Loucy (cell line): ENCODE results near the gene MACROD2.

Experiments
- H2AFZ ChIP-seq: fragments of 200-600 bp; sonication (generic); 2 replicates; pipeline ENCODE4 v1.6.0; 2016; ENCODE audit warnings: antibody characterized with exemption, mild to moderate bottlenecking, low read length, moderate library complexity
- H3F3A ChIP-seq: fragments of 200-600 bp; 2 replicates; pipeline ENCODE4 v1.6.0; 2016; ENCODE audit warnings: antibody characterized with exemption, low read depth, mild to moderate bottlenecking
- H3K27me3 ChIP-seq: fragments of 200-600 bp; sonication (generic); 2 replicates; pipeline ENCODE4 v1.6.1; 2014; ENCODE audit warnings: low read length, mild to moderate bottlenecking; ENCODE audit not compliant: insufficient read depth, poor library complexity, severe bottlenecking
- H3K36me3 ChIP-seq: fragments of 200-600 bp; sonication (generic); 2 replicates; pipeline ENCODE4 v1.6.1; 2016; ENCODE audit warnings: low read length; ENCODE audit not compliant: insufficient read depth
- H3K4me1 ChIP-seq: fragments of 200-600 bp; sonication (generic); 2 replicates; pipeline ENCODE4 v1.5.1; 2014; ENCODE audit warnings: low read length, mild to moderate bottlenecking; ENCODE audit not compliant: insufficient read depth, poor library complexity, severe bottlenecking
- H3K4me2 ChIP-seq: fragments of 200-600 bp; sonication (generic); 2 replicates; pipeline ENCODE4 v1.6.0; 2014; ENCODE audit warnings: antibody characterized with exemption, low read length, low read depth, mild to moderate bottlenecking; ENCODE audit not compliant: poor library complexity, severe bottlenecking
- H3K4me3 ChIP-seq: fragments of 200-600 bp; sonication (generic); 2 replicates; pipeline ENCODE4 v1.5.1; 2014; ENCODE audit warnings: low read length, mild to moderate bottlenecking, mixed read lengths; ENCODE audit not compliant: poor library complexity, severe bottlenecking
- H3K79me2 ChIP-seq: fragments of 200-600 bp; sonication (generic); 2 replicates; pipeline ENCODE4 v1.6.1; 2014; ENCODE audit warnings: low read length; ENCODE audit not compliant: insufficient read depth
- H3K9ac ChIP-seq: fragments of 200-600 bp; sonication (generic); 2 replicates; pipeline ENCODE4 v1.6.0; 2014; ENCODE audit warnings: mild to moderate bottlenecking, low read depth, low read length, moderate library complexity; ENCODE audit not compliant: poor library complexity, severe bottlenecking
- H3K9me2 ChIP-seq: fragments of 200-600 bp; sonication (generic); replicated peaks from 2 replicates; pipeline ENCODE4 v1.6.1; 2016; ENCODE audit warnings: low read depth, low read length, mixed read lengths
- H3K9me3 ChIP-seq: fragments of 200-600 bp; sonication (generic); 2 replicates; pipeline ENCODE4 v1.6.1; 2014; ENCODE audit warnings: mild to moderate bottlenecking, antibody characterized with exemption, low read length, low read depth; ENCODE audit not compliant: insufficient read depth
- H4K20me1 ChIP-seq: fragments of 200-600 bp; sonication (generic); 2 replicates; pipeline ENCODE4 v1.6.0; 2014; ENCODE audit warnings: antibody characterized with exemption, low read length, mild to moderate bottlenecking; ENCODE audit not compliant: insufficient read depth, poor library complexity, severe bottlenecking
- EZH2phosphoT487 ChIP-seq: fragments of 200-600 bp; IDR thresholded peaks from 2 replicates; pipeline ENCODE4 v1.6.1; 2018; ENCODE audit warnings: antibody characterized with exemption, mild to moderate bottlenecking, moderate library complexity, borderline replicate concordance
- TF ChIP-seq, protein P1 (sequence below): fragments of 200-600 bp; sonication (generic); conservative IDR thresholded peaks from 2 replicates; pipeline ENCODE4 v1.5.1; 2014; ENCODE audit warnings: mild to moderate bottlenecking, antibody characterized with exemption, low read length

MACROD2 gene

DNA sequence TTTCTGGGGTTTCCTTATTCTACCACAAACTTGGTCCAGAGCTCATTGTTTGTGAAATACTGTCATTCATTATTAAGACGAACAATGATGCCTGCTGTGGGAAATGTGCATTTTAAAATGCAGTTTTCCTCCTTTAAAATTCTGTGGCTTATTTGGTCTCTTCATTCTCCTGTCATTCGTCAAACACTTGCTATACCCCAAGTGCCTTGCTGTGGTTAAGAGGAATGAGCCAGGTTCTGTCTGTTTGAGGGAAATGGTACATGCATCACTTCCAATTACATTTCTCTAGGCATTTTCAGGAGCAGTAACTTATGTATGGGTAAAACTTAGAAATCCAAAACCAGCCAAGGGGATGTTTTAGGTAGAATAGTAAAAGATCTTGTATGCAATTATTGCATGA is 1490.2 kb downstream of the MACROD2 start:
- Histone ChIP-seq H3K4me1 (no peaks in the 10 kb centered on the region), H3F3A (no peaks in the 10 kb centered on the region), H3K4me2 (no peak overlapping the region), H3K79me2 (no peaks in the 10 kb centered on the region), H3K9me2 (no peaks in the 10 kb centered on the region), H3K9ac (no peak overlapping the region), H3K9me3 (no peaks in the 10 kb centered on the region), H3K36me3 (no peaks in the 10 kb centered on the region), H2AFZ (no peak overlapping the region), H3K27me3 (no peaks in the 10 kb centered on the region), H4K20me1 (no peaks in the 10 kb centered on the region), H3K4me3 (no peak overlapping the region)
- no peak for TF ChIP-seq EZH2phosphoT487
- TF ChIP-seq, protein P1, sequence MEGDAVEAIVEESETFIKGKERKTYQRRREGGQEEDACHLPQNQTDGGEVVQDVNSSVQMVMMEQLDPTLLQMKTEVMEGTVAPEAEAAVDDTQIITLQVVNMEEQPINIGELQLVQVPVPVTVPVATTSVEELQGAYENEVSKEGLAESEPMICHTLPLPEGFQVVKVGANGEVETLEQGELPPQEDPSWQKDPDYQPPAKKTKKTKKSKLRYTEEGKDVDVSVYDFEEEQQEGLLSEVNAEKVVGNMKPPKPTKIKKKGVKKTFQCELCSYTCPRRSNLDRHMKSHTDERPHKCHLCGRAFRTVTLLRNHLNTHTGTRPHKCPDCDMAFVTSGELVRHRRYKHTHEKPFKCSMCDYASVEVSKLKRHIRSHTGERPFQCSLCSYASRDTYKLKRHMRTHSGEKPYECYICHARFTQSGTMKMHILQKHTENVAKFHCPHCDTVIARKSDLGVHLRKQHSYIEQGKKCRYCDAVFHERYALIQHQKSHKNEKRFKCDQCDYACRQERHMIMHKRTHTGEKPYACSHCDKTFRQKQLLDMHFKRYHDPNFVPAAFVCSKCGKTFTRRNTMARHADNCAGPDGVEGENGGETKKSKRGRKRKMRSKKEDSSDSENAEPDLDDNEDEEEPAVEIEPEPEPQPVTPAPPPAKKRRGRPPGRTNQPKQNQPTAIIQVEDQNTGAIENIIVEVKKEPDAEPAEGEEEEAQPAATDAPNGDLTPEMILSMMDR = no peak

- H3K4me3 ChIP-seq = no peak overlapping the region
- no peaks in the 10 kb centered on the region for H3K27me3 ChIP-seq
- no peaks in the 10 kb centered on the region for H4K20me1 ChIP-seq
- no peak overlapping the region for H3K4me2 ChIP-seq
- TF ChIP-seq EZH2phosphoT487 = no peak
- H3F3A ChIP-seq = no peaks in the 10 kb centered on the region
- H3K9me2 ChIP-seq = no peaks in the 10 kb centered on the region
- H3K9me3 ChIP-seq = no peaks in the 10 kb centered on the region
- no peaks in the 10 kb centered on the region for H3K36me3 ChIP-seq
- no peaks in the 10 kb centered on the region for H3K79me2 ChIP-seq
- no peak overlapping the region for H3K9ac ChIP-seq
- no peaks in the 10 kb centered on the region for H3K4me1 ChIP-seq
- no peak overlapping the region for H2AFZ ChIP-seq
Observed at GRCh38 chr20:15487030-15487429, 1491.7 kb downstream of the MACROD2 start.

DNA sequence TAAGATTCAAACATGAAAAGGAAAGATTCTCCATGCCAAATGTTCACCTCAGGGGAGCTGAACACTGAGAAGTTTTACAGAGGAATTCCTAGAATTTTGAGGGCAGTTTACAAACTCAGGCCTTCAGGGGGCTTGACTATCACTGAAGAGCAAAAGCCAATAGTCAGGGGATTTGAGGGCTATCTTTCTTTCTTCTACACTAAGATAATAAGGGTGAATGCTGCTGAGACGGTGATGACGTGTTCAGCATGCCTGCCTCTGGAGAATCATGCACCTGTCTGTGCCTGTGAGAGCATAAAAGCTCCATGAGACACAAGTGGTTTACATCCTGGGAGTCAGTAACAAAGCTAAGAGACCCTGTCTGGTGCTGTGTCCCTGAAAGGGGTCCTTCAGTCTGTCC is 1492.4 kb downstream of the MACROD2 start:
- no peak for TF ChIP-seq EZH2phosphoT487
- TF ChIP-seq, protein P1 = no peak
- Histone ChIP-seq H3K36me3 (no peaks in the 10 kb centered on the region), H3K4me2 (no peak overlapping the region), H3K4me3 (no peak overlapping the region), H3K27me3 (no peaks in the 10 kb centered on the region), H3K9me2 (no peaks in the 10 kb centered on the region), H3K79me2 (no peaks in the 10 kb centered on the region), H3K9ac (no peak overlapping the region), H3K4me1 (no peaks in the 10 kb centered on the region), H2AFZ (no peak overlapping the region), H4K20me1 (no peaks in the 10 kb centered on the region), H3F3A (no peaks in the 10 kb centered on the region), H3K9me3 (no peaks in the 10 kb centered on the region)

DNA sequence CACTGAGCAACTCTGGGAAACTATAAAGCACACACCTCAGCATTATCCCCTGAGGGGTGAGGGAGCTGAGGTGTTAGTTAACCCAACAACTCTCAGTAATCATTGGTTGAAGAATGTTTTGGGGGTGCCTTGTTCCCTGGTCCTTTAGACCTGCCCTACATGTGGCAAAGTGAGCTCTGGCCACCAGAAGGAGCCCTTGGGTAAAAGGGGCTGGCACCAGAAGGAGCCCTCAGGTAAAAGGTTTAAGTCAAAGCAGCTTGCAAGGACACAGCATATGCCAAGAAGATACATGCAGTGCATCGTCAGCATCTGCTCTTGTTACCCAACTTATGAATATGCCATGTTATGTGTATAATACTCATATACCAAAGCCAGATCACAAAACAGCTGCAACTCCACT is 1496.3 kb downstream of the MACROD2 start:
- no peaks in the 10 kb centered on the region for H3K4me1 ChIP-seq

More for the DNA sequence above, 1496.3 kb downstream of the MACROD2 start:
- no peak overlapping the region for H3K9ac ChIP-seq
- H4K20me1 ChIP-seq = no peaks in the 10 kb centered on the region
- no peaks in the 10 kb centered on the region for H3K27me3 ChIP-seq
- H3K9me3 ChIP-seq = no peaks in the 10 kb centered on the region
- no peak overlapping the region for H3K4me2 ChIP-seq
- H3K36me3 ChIP-seq = no peaks in the 10 kb centered on the region
- H3K9me2 ChIP-seq = no peaks in the 10 kb centered on the region
- no peak for TF ChIP-seq EZH2phosphoT487
- TF ChIP-seq, protein P1 = no peak
- H3K4me3 ChIP-seq = no peak overlapping the region
- no peaks in the 10 kb centered on the region for H3K79me2 ChIP-seq
- no peaks in the 10 kb centered on the region for H3F3A ChIP-seq
- no peak overlapping the region for H2AFZ ChIP-seq
